GM12878 (cell line): Measurements from ENCODE around the gene PLXDC1. TPM values are rescaled to one million over a fixed set of nuclear protein-coding genes. Genes with fewer than 3 reads are reported as not detected.

ENCODE experiments used
- BCLAF1 ChIP-seq: fragments of 450-650 bp; IDR thresholded peaks from 2 replicates; pipeline ENCODE4 v1.6.1; 2017; ENCODE audit warnings: antibody characterized with exemption, mild to moderate bottlenecking, moderate library complexity
- CEBPZ ChIP-seq: fragments of 150-350 bp; IDR thresholded peaks from 2 replicates; pipeline ENCODE4 v1.6.1; 2016; ENCODE audit warnings: low read depth, low read length
- E4F1 ChIP-seq: fragments of 450-650 bp; IDR thresholded peaks from 2 replicates; pipeline ENCODE4 v1.6.1; 2018; ENCODE audit warnings: borderline replicate concordance, mild to moderate bottlenecking; ENCODE audit not compliant: partially characterized antibody
- HSF1 ChIP-seq: fragments of 150-350 bp; IDR thresholded peaks from 2 replicates; pipeline ENCODE4 v1.6.1; 2014; ENCODE audit warnings: mild to moderate bottlenecking, low read depth, low read length
- IRF3 ChIP-seq: fragments of 450-650 bp; IDR thresholded peaks from 2 replicates; pipeline ENCODE4 v1.6.1; 2014; ENCODE audit warnings: mild to moderate bottlenecking
- MLLT1 ChIP-seq: fragments of 450-650 bp; IDR thresholded peaks from 2 replicates; pipeline ENCODE4 v1.6.1; 2016; ENCODE audit warnings: mild to moderate bottlenecking
- NFYA ChIP-seq: IDR thresholded peaks from 2 replicates; pipeline ENCODE4 v1.6.1; 2011; ENCODE audit warnings: low read depth, mild to moderate bottlenecking, low read length, improper control_type of control experiment, borderline replicate concordance
- RAD21 ChIP-seq: IDR thresholded peaks from 2 replicates; pipeline ENCODE4 v1.6.1; 2011; ENCODE audit warnings: mild to moderate bottlenecking, low read depth, low read length, moderate library complexity; ENCODE audit not compliant: insufficient read depth
- STAT3 ChIP-seq: IDR thresholded peaks from 2 replicates; pipeline ENCODE4 v1.6.1; 2011; ENCODE audit warnings: low read depth, low read length, improper control_type of control experiment
- polyA plus RNA-seq, 11 experiments: library from polyadenylated mRNA; depleted of rRNA in 4 of 11; unstranded in 6 of 11; stranded (reverse) in 5 of 11; fragments of >200 nt; fragmentation: Nextera tagmentation in 4 of 11; fragmentation: Illumina TruSeq in 1 of 11; extraction: Ambion mirVana in 4 of 11; extraction: Trizol in 1 of 11; gene quantifications; 1 replicate in 1 of 11; 2 replicates in 10 of 11; pipeline versions ENCODE4 v1.2.1 to v1.2.3, GENCODE V29; 2011 to 2016; ENCODE audit warnings: inconsistent platforms in 2 of 11, missing spikeins in 2 of 11, low read depth in 1 of 11
- total RNA-seq, 4 experiments: library from RNA; depleted of rRNA in 3 of 4; stranded (reverse); fragments of >200 nt in 3 of 4; fragmentation: Illumina TruSeq in 1 of 4; extraction: Trizol in 1 of 4; gene quantifications; 2 replicates each; pipeline versions ENCODE4 v1.2.1 to v1.2.3, GENCODE V29; 2013 to 2021

Gene PLXDC1
- total and polyA plus RNA-seq, 10 of the 15 experiments (the other 5 are each of a cell fraction or from before 2014, with no cell fraction given), result 0.03 to 0.30 (median 0.22) TPM; not detected in 7

- TF ChIP-seq IRF3 (no peak), BCLAF1 (no peak), NFYA (no peak), STAT3 (no peak), CEBPZ (no peak), RAD21 (no peak), MLLT1 (no peak), E4F1 (no peak), HSF1 (no peak)
Observed at GRCh38 chr17:39115135-39115534, 36.3 kb downstream of the PLXDC1 start (continued).
